ENCODE data around the gene TSHB.

The TSHB gene

DNA sequence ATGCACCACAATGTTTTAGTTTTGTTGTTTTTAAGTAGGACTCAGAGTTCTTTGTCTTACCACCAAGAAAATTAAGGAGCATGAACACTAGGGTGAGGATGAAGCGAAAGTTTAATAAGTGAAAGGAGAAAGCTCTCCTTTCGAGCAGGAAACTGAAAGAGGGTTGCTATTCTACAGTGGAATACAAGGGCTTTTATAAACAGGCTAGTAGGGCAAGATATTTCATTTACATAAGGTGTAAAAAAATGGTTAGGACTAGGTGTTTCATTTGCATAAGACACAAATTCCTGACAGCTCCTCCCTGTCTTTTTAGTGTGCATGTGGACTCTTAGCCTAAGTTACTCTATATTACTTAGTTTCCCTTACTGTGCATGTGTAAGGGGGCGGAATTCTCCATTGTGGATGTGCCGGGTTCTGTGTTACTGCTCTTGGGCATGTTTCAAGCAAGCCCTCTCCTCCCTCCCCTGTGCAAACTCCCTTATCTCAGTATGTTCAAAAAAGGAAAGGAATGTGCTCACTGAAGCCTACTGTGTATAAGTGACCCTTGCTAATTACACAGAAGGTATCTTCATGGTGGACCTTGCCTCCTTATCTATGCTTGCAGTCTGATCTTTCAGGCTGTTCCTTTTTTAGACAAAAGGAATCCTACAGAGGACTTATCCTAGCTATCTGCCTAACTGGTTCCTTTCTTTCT is 7.3 kb downstream of the TSHB start:
- H3K36me3 Mint-ChIP-seq (ENCODE audit: insufficient read depth): no peaks in the 10 kb centered on the region
- no peak for ATAC-seq (replicated peaks)
- no peaks in the 10 kb centered on the region for H3K4me1 Mint-ChIP-seq (ENCODE audit: low read depth in 2 of 2)
- H3K9me3 Mint-ChIP-seq: no peaks in the 10 kb centered on the region
- H3K27ac Mint-ChIP-seq: no peak overlapping the region
- no peak overlapping the region for H3K4me3 Mint-ChIP-seq
- no peaks in the 10 kb centered on the region for H3K27me3 Mint-ChIP-seq
- no peak for DNase-seq

DNA sequence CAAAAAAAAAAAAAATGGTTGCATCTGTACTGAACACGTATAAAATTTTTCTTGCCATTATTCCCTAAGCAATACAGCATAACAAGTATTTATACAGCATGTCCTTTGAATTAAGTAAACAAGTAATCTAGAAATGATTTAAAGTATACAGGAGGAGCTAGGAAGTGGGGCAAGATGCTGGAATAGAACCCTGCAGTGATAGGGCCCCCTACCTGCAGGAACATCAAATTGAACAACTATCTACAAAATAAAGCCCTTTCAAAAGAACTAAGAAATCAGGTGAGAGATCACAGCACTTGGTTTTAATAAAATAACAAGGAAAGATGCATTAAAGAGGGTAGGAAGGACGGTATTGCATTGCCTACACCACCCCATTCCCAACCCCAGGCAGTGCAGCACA is 10.9 kb downstream of the TSHB start:
- H3K27ac Mint-ChIP-seq: no peak overlapping the region
- H3K9me3 Mint-ChIP-seq: peaks cover 0 to 2% of the 10 kb centered on the region in 2 donors
- no peaks in the 10 kb centered on the region for H3K36me3 Mint-ChIP-seq (ENCODE audit: insufficient read depth)
- ATAC-seq (replicated peaks): no peak
- H3K4me1 Mint-ChIP-seq (ENCODE audit: low read depth in 2 of 2): no peaks in the 10 kb centered on the region
- DNase-seq: no peak
- no peak overlapping the region for H3K4me3 Mint-ChIP-seq
- H3K27me3 Mint-ChIP-seq: no peaks in the 10 kb centered on the region

GRCh38 chr1:115041654-115042053 is 12.0 kb downstream of the TSHB start:
- H3K4me1 Mint-ChIP-seq (ENCODE audit: low read depth in 2 of 2): no peaks in the 10 kb centered on the region
- H3K36me3 Mint-ChIP-seq (ENCODE audit: insufficient read depth): no peaks in the 10 kb centered on the region
- no peak overlapping the region for H3K27ac Mint-ChIP-seq
- DNase-seq (no peak), ATAC-seq (replicated peaks) (no peak)
- H3K9me3 Mint-ChIP-seq: peaks cover 0 to 2% of the 10 kb centered on the region in 2 donors
- no peak overlapping the region for H3K4me3 Mint-ChIP-seq
- no peaks in the 10 kb centered on the region for H3K27me3 Mint-ChIP-seq

- peaks cover 7% of the 10 kb centered on the region for H3K36me3 Mint-ChIP-seq (ENCODE audit: insufficient read depth)
- DNase-seq: no peak
- no peak for ATAC-seq (replicated peaks)
- H3K27ac Mint-ChIP-seq: no peak overlapping the region
- H3K4me3 Mint-ChIP-seq: no peak overlapping the region
- no peaks in the 10 kb centered on the region for H3K4me1 Mint-ChIP-seq (ENCODE audit: low read depth in 2 of 2)
- no peaks in the 10 kb centered on the region for H3K27me3 Mint-ChIP-seq
- peaks cover 0 to 2% of the 10 kb centered on the region in 2 donors for H3K9me3 Mint-ChIP-seq
Observed at GRCh38 chr1:115046751-115047150, 17.1 kb downstream of the TSHB start.

- H3K27ac Mint-ChIP-seq: no peak overlapping the region
- ATAC-seq (replicated peaks) (no peak), DNase-seq (no peak)
- H3K9me3 Mint-ChIP-seq: no peaks in the 10 kb centered on the region
- no peaks in the 10 kb centered on the region for H3K27me3 Mint-ChIP-seq
- H3K4me1 Mint-ChIP-seq (ENCODE audit: low read depth in 2 of 2): no peaks in the 10 kb centered on the region
- no peak overlapping the region for H3K4me3 Mint-ChIP-seq
- H3K36me3 Mint-ChIP-seq (ENCODE audit: insufficient read depth): peaks cover 9% of the 10 kb centered on the region
Observed at GRCh38 chr1:115051850-115052249, 22.2 kb downstream of the TSHB start.

DNA sequence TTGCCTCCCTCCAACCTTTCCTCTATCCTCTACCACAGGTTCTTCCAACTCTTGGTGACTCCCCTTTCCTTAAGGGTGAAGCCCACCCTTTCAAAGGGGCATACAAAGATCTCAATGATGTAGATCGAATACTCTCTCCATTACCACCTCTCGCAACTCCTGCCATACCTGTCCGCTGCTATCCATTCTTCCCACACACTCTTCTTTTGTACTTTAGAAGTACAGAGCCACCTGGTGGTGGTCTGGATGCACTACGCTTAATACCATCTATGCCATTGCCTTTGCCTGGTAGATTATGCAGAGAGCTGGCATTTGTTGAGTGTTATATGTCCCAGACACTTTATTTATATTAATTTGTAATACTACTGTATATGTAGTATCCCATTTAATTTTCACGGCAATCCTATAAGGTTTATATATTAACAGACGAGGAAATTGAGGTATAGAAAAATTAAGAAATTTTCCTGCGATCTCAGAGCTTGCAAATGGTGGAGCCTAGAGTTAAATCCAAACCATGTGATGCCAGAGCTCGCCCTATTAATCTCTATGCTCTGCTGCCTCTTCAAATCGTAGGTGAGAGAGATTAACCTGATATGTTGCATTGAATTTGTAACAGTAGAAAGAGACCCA is 22.9 kb downstream of the TSHB start:
- DNase-seq: peak; percentile 43 to 60 (median 44)
- Mint-ChIP-seq H3K27me3 (no peaks in the 10 kb centered on the region), H3K27ac (no peak overlapping the region), H3K4me3 (no peak overlapping the region), H3K9me3 (no peaks in the 10 kb centered on the region), H3K4me1 (ENCODE audit: low read depth in 2 of 2) (no peaks in the 10 kb centered on the region), H3K36me3 (ENCODE audit: insufficient read depth) (peaks cover 9% of the 10 kb centered on the region)
- ATAC-seq (replicated peaks): peak; percentile 87

- Mint-ChIP-seq H3K9me3 (no peaks in the 10 kb centered on the region), H3K36me3 (ENCODE audit: insufficient read depth) (peaks cover 5% of the 10 kb centered on the region), H3K4me3 (no peak overlapping the region), H3K27me3 (no peaks in the 10 kb centered on the region), H3K27ac (no peak overlapping the region), H3K4me1 (ENCODE audit: low read depth in 2 of 2) (peaks cover 6 to 9% of the 10 kb centered on the region in 2 donors)
- ATAC-seq (replicated peaks) (no peak), DNase-seq (no peak)
Observed at GRCh38 chr1:115056395-115056798, 26.8 kb downstream of the TSHB start.

DNA sequence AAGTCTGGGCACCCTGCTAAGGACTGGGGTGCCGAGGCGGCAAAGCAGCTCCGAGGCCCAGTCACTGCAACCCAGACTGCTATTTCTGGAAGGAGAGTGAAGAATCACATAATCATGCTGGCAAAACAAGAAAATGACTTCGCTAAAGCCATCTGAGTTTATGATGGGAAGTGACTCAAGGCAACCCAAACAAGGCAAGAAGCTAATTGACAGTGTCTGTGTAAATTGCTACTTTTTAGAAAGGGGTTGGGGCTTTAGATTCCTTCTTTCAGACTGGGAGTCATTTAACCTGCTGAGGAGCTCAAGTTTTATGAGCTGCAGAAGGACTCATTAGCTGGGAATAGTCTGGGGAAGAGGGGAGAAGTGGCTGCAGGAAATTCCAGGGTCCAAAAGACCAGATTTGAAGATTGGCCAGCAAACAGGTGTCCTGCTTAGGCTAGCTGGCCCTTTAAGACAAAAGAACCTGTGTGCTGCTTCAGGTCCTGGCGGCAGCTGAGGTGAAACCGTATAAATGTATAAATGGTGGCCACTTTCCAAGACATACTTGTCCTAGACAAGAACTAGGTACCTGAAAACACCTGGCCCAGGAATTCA is 28.1 kb downstream of the TSHB start:
- Mint-ChIP-seq H3K36me3 (ENCODE audit: insufficient read depth) (peaks cover 12% of the 10 kb centered on the region), H3K27me3 (no peaks in the 10 kb centered on the region), H3K9me3 (no peaks in the 10 kb centered on the region)

DNA sequence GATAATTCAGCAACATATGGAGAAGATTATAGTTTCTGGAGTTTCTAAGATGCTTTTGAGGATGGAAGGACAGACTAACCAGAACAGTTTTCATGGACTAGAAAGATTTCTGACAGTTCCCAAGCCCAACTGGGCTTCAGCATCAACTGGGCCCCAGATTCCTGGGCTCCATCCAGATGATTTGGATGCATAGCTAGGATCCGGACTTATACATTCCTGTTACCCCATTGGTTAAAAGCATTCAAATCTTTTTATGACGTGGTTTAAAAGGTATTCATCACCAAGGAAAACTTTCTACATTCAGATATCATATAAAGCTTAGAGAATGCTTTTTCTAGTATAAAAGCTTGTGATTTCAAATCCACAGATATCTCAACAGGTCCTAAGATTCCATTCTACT is 29.7 kb downstream of the TSHB start:
- DNase-seq: no peak
- no peaks in the 10 kb centered on the region for H3K9me3 Mint-ChIP-seq
- H3K4me3 Mint-ChIP-seq: no peak overlapping the region
- H3K36me3 Mint-ChIP-seq (ENCODE audit: insufficient read depth): peaks cover 19% of the 10 kb centered on the region
- no peaks in the 10 kb centered on the region for H3K27me3 Mint-ChIP-seq
- peaks cover 30 to 36% of the 10 kb centered on the region in 2 donors for H3K4me1 Mint-ChIP-seq (ENCODE audit: low read depth in 2 of 2)
- no peak for ATAC-seq (replicated peaks)
- no peak overlapping the region for H3K27ac Mint-ChIP-seq

More for the DNA sequence above, 28.1 kb downstream of the TSHB start:
- Mint-ChIP-seq H3K4me3 (no peak overlapping the region), H3K27ac (no peak overlapping the region), H3K4me1 (ENCODE audit: low read depth in 2 of 2) (peaks cover 15 to 22% of the 10 kb centered on the region in 2 donors)
- DNase-seq (no peak), ATAC-seq (replicated peaks) (no peak)

- peak overlapping the region; percentile 99 for H3K27ac Mint-ChIP-seq
- no peaks in the 10 kb centered on the region for H3K9me3 Mint-ChIP-seq
- H3K4me3 Mint-ChIP-seq: no peak overlapping the region
- H3K4me1 Mint-ChIP-seq (ENCODE audit: low read depth in 2 of 2): peaks cover 33 to 39% of the 10 kb centered on the region in 2 donors
- DNase-seq (no peak), ATAC-seq (replicated peaks) (no peak)
- H3K36me3 Mint-ChIP-seq (ENCODE audit: insufficient read depth): peaks cover 16% of the 10 kb centered on the region
- no peaks in the 10 kb centered on the region for H3K27me3 Mint-ChIP-seq
Observed at GRCh38 chr1:115060501-115060900, 30.9 kb downstream of the TSHB start.

DNA sequence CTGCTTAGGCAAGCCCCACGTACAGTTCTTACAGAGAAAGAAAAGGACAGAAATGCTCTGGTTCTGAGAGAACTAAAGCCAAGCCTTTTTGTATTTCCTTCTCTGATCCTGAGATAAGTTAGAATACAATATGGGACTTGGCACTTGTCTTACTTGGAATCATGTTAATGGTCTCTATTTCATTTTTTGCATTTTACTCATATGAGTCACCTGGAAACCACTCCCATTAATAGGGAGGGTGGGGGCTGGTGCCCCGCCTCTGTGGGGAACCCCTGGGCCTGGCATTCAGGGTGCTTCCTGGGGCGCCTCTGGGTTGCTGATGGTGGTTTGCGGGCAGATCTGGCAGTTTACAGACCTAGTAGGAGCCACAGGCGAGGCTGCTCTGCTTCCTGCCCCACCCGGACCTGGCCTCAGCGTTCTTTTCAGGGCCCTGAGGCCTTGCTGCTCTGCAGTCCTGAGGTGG is 32.9 kb downstream of the TSHB start:
- ATAC-seq (replicated peaks) (peak; percentile 93), DNase-seq (peak; percentile 92 to 94 (median 94))
- H3K4me3 Mint-ChIP-seq: peak overlapping the region; percentile 74 to 78
- peaks cover 33 to 39% of the 10 kb centered on the region in 2 donors for H3K4me1 Mint-ChIP-seq (ENCODE audit: low read depth in 2 of 2)
- H3K27ac Mint-ChIP-seq: peak overlapping the region; percentile 99
- peaks cover 16% of the 10 kb centered on the region for H3K36me3 Mint-ChIP-seq (ENCODE audit: insufficient read depth)
- H3K9me3 Mint-ChIP-seq: no peaks in the 10 kb centered on the region
- no peaks in the 10 kb centered on the region for H3K27me3 Mint-ChIP-seq

DNA sequence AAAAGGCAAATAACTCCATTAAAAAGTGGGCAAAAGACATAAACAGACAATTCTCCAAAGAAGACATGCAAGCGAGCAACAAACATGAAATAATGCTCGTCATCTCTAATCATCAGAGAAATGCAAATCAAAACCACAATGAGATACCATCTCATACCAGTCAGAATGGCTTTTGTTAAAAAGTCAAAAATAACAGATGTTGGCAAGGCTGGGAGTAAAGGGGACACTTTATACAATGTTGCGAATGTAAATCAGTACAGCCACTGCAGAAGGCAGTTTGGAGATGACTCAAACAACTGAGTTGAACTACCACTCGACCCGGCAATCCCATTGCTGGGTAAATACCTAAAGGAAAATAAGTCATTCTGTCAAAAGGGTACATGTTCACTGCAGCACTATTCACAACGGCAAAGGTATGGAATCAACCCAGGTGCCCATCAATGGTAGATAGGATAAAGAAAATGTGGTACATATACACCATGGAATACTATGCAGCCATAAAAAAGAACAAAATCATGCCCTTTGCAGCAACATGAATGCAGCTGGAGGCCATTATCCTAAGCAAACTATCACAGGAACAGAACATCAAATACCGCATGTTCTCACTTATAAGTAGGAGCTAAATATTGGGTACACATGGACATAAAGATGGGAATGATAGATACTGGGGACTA is 33.7 kb downstream of the TSHB start:
- peaks cover 16% of the 10 kb centered on the region for H3K36me3 Mint-ChIP-seq (ENCODE audit: insufficient read depth)
- H3K4me3 Mint-ChIP-seq: peak overlapping the region; percentile 74 to 78
- H3K4me1 Mint-ChIP-seq (ENCODE audit: low read depth in 2 of 2): peaks cover 33 to 39% of the 10 kb centered on the region in 2 donors

DNA sequence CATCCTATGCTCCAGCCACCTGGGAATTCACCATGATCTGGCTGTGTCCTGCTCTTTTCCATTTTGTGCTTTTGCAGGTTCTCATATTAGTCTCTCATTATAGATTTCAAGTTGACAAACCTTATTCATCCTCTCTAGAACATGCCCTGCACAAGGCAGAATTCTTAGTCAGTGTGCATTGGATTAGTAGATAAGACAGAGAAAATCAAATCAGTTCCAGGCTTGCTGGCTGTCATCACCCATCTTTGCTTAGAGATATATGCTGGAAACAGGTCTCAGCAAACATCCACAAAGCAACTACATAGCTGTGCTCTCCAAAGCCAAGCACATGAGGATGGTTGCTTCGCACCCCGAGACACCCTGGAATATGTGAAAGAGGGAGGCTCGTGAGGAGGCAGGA is 34.8 kb downstream of the TSHB start:
- Mint-ChIP-seq H3K4me1 (ENCODE audit: low read depth in 2 of 2) (peaks cover 33 to 43% of the 10 kb centered on the region in 2 donors), H3K27me3 (no peaks in the 10 kb centered on the region), H3K36me3 (ENCODE audit: insufficient read depth) (peaks cover 13% of the 10 kb centered on the region), H3K27ac (peak overlapping the region; percentile 99), H3K4me3 (peak overlapping the region in 1 of 2 donors; percentile 31), H3K9me3 (no peaks in the 10 kb centered on the region)
- DNase-seq: no peak
- no peak for ATAC-seq (replicated peaks)

More for the DNA sequence above, 33.7 kb downstream of the TSHB start:
- ATAC-seq (replicated peaks) (peak; percentile 62), DNase-seq (peak; percentile 20 to 42 (median 32))
- H3K27ac Mint-ChIP-seq: peak overlapping the region; percentile 99
- H3K27me3 Mint-ChIP-seq: no peaks in the 10 kb centered on the region
- H3K9me3 Mint-ChIP-seq: no peaks in the 10 kb centered on the region
